ENCODE results near the gene KIF18A.

- TF ChIP-seq CTCF (IDR thresholded peaks at IDR 0.05; ENCODE audit: poor library complexity, severe bottlenecking) (no peak), EP300 (conservative IDR thresholded peaks at IDR 0.05; ENCODE audit: poor library complexity, severe bottlenecking) (peak; percentile 67), REST (IDR thresholded peaks at IDR 0.05; ENCODE audit: borderline replicate concordance) (no peak), RAD21 (conservative IDR thresholded peaks at IDR 0.05) (no peak), EZH2 (IDR thresholded peaks at IDR 0.05; ENCODE audit: borderline replicate concordance, insufficient read depth, low read length, poor library complexity, severe bottlenecking) (no peak), POLR2AphosphoS5 (IDR thresholded peaks at IDR 0.05) (peak; percentile 71), TAF1 (IDR thresholded peaks at IDR 0.05; ENCODE audit: low read depth) (no peak)
Observed at GRCh38 chr11:28144808-28145207, 36.9 kb upstream of the KIF18A start.
